Coronary artery (tissue), 2 donors: ENCODE results near the gene P2RY6.

Source experiments
- DNase-seq: peaks from one replicate; pipeline ENCODE4 v3.0.0-alpha.2; 2017; ENCODE audit warnings: low spot score
- H3K27ac ChIP-seq, 2 donors: fragments of 200-600 bp; sonication (generic); one replicate each; pipeline ENCODE4 v1.5.1; 2016 to 2019
- H3K4me3 ChIP-seq: fragments of 200-600 bp; sonication (generic); 2 replicates; pipeline ENCODE4 v1.5.1; 2016; ENCODE audit warnings: mild to moderate bottlenecking, moderate library complexity
- CTCF ChIP-seq: fragments of 200-600 bp; sonication (generic); IDR thresholded peaks from one replicate; pipeline ENCODE4 v1.5.1; 2019; ENCODE audit warnings: antibody characterized with exemption

P2RY6 gene

GRCh38 chr11:73325036-73325981 lies 53.2 kb downstream of the P2RY6 start:
- H3K4me3 ChIP-seq = peak overlapping the region; percentile 54

GRCh38 chr11:73326929-73327811 lies 55.0 kb downstream of the P2RY6 start:
- H3K4me3 ChIP-seq = no peak overlapping the region
- H3K27ac ChIP-seq = peak overlapping the region; percentile 81 to 99
- no peak for DNase-seq
- TF ChIP-seq CTCF = no peak

More at GRCh38 chr11:73325036-73325981, 53.2 kb downstream of the P2RY6 start:
- H3K27ac ChIP-seq = peak overlapping the region; percentile 98 to 99
- TF ChIP-seq CTCF = no peak
- DNase-seq = peak; percentile 86

GRCh38 chr11:73327812-73328364 lies 55.8 kb downstream of the P2RY6 start:
- Histone ChIP-seq H3K4me3 (no peak overlapping the region), H3K27ac (peak overlapping the region; percentile 81 to 99)
- DNase-seq = no peak
- no peak for TF ChIP-seq CTCF

GRCh38 chr11:73330569-73331093 lies 58.5 kb downstream of the P2RY6 start:
- DNase-seq = no peak
- H3K27ac ChIP-seq = peak overlapping the region; percentile 49 to 89
- TF ChIP-seq CTCF = no peak
- peak overlapping the region; percentile 15 for H3K4me3 ChIP-seq

- H3K4me3 ChIP-seq = peak overlapping the region; percentile 15
These were observed 59.2 kb downstream of the P2RY6 start for GRCh38 chr11:73331138-73331916.

More at GRCh38 chr11:73331138-73331916, 59.2 kb downstream of the P2RY6 start:
- TF ChIP-seq CTCF = no peak
- H3K27ac ChIP-seq = peak overlapping the region; percentile 49 to 89
- no peak for DNase-seq
